NCI-H1694 (cell line): ENCODE data around the gene KLRC4.
"Not testable (repeated sequence)": the region's sequence is repeated elsewhere in the genome, so short reads cannot be mapped to it uniquely, and the experiment has no call there.

Experiments used
- DNase-seq: peaks from one replicate; lab custom pipeline; 2025; lab: John Stamatoyannopoulos, UW

The KLRC4 gene, protein sequence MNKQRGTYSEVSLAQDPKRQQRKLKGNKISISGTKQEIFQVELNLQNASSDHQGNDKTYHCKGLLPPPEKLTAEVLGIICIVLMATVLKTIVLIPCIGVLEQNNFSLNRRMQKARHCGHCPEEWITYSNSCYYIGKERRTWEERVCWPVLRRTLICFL

DNA sequence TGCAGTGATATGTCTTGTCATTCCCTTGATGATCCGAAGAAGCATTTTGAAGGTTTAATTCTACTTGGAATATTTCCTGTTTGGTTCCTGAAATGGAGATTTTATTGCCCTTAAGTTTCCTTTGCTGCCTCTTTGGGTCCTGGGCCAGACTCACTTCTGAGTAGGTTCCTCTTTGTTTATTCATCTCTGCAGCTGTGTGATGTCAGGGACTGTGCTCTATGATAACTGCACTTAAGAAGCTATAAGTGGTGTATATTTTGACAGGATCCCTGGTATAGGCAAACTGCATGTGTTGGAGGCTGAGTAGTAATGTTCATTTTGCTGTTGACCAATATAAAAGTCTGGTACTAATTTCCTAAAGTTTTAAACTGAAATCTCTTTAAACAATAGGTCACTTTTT, at the start of gene KLRC4:
Gene KLRC4 (minus strand): TSS at position 366 of the 400 bp plus-strand sequence. CDS start 182 bp downstream, at position 184.
- DNase-seq = no peak

DNA sequence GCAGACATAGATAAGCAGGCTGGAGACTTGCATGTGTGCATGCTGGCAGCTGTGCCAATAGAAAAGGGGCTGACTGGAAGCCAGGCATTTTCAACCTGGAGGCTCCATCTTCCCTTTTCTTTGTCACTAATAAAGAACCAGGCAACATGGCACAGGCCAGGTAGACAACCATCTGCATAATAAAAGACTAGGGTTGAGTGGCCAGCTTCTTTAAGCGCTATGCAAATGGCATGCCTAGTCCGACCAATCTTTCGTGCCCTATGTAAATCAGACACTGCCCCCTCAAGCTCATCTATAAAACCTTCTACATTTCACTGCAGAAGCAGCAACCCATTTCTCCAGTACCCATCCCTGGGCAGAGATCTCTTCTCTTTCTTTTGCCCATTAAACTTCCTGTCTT, 48.2 kb upstream of the KLRC4 start:
- DNase-seq = no peak

DNA sequence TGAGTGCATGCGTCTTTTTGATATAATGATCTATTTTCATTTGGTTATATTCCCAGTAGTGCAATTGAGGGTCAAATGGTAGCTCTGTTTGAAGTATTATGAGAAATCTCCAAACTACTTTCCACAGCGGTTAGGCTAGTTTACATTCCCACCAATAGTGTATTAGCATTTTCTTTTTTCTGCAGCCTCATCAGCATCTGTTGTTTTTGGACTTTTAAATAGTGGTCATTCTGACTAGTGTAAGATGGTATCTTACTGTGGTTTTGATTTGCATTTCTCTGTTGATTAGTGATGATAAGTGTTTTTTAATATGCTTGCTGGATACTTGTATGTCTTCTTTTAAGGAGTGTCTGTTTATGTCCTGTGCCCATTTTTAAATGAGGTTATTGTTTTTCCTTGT, 47.3 kb upstream of the KLRC4 start:
- DNase-seq = no peak

DNA sequence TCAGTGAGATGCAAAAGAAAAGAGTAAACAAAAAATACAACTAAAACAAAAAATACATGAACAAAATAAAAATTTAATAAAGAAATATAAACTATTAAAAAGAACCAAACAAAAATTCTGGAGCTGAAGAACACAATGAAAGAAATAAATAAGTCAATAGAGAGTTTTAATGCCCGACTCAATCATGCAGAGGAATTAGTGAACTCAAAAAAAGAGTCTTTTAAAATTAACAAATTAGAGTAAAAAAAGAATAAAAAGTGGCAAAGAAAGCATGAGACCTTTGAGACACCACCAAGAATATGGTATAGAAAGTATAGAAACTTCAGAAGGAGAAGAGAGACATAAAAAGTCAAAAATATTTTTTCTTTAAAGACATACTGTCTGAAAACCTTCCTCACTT, 46.2 kb upstream of the KLRC4 start:
- no peak for DNase-seq

DNA sequence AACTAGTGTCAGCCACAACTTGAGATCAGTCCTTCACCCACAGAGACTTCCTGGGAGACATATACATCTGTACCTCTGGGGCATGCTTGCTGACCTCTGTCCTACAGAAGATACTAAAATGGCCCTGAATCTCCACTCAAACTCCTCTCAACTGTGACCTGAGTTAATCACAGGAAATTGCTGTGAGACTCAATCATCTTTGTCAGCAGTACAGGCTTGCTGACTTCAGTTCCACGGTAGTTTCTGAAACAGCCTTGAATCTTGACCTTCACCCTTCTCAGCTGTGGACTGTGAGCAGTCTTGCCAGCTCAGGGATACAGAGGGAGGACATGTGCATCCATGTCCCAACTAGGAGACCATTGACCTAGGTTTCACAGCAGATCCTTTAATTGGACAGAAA, 45.0 kb upstream of the KLRC4 start:
- DNase-seq = no peak

DNA sequence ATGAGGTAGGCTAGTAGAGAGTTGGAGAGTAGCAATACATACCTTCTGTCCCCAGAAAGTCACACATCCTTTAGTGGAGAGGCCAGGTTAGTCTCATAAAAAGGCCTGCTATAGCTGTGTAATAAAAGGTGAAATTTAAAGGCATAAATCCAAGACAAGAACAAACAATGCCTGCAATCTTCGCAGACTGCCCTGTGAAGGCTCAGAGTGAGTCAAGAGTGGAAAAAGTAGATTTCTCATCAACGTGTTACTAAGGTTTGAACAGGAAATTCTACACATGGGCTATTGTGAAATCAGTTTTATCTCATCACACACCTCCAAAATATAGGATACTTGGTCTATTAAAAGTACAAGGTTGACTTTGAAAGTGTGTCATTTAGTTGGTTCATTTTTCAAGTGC, 43.6 kb upstream of the KLRC4 start, which contains the start of gene KLRC1:
Gene KLRC1 (minus strand): TSS at position 222 of the 400 bp plus-strand sequence. CDS start 2,221 bp downstream, outside the sequence.
- DNase-seq = no peak

DNA sequence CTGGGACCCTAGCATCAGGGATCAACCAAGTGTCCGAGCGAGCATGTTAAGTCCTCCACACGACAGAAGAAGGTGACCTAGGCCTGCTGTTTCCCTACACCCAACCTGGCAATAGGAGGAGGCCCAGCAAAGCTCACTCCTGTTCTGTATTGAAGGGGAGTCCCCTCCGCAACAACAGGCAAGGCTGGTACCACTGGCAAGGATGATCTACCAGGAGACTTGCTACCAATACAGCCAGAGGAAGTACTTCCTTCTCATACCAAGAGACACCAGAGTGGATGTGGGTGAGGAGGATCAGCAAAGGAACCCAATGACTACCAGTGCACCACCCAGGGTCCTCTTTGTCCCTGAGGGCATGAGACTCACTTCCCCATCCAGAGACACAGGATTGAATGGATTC, 38.7 kb upstream of the KLRC4 start:
- DNase-seq = no peak

DNA sequence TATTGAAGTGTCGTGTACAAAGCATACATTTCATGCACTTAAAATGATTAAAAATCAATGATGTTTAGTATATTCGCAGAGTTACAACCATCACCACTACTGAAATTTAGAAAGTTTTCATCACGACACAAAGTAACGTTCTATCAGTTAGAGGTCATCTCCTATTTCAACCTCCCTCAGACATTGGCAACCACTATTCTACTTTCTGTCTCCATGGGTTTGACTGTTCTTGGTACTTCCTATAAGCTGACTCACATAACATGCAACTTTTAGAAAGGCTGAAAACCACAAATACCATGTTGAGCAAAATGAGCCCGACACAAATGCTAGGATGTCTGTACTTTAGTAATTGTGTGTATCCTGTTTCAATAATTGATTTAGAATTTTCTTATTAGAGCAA, 36.5 kb upstream of the KLRC4 start:
- not testable (repeated sequence) for DNase-seq

DNA sequence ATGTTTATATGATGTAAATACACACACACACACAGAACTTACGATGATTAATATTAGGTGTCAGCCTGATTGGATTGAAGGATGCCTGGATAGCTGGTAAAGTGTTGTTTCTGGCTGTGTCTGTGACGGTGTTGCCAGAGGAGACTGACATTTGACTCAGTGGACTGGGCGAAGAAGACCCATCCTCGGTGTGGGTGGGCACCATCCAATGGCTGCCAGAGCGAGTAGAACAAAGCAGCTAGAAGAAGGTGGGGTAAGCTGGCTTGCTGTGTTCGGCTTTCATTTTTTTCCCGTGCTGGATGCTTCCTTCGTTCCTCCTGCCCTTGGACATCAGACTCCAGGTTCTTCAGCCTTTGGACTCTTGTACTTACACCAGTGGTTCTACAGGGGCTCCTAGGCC, 31.6 kb upstream of the KLRC4 start:
- not testable (repeated sequence) for DNase-seq

DNA sequence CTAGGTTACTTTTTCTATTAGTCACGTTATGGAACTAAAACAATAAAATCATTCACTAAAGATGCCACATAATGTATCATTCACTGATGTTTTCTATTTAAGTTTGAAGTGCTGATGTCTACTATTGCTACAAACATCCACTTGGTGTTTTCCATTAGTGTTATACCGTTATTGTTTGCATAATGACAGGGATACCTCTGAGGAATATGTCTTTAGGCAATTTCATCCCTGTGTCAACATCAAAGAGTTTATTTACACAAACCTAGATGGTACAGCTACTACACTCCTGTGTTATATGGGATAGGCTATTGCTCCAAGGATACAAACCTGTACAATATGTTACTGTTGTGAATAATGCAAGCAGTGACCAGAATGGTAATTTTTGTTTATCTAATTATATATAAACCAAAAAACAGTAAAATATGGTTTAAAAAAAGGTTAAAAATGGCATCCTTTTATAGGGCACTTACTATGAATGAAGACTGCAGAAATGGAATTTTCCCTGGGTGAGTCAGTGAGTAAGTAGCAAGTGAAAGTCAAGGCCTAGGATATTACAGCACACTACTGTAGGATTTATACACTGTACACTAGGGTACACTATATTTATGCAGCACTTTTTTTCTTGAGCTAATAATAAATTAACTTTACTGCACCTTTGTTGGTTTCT, 30.2 kb upstream of the KLRC4 start:
- not testable (repeated sequence) for DNase-seq

DNA sequence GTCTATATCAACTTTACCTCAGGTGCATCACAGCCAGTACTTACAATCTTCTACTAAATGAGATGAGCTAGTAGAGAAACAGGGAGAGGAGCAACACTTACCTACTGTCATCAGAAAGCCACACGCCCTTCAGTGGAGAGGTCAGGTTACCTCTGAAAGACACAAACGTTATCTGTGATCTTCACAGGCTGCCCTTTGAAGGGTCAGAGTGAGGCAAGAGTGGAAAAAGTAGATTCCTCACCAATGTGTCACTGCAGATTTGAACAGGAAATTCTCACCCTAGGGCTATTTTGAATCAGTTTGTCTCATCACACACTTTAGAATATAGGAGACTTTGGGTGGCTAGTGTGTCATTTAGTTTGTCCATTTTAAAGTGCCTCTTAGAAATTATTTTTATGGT, 28.0 kb upstream of the KLRC4 start:
- not testable (repeated sequence) for DNase-seq

DNA sequence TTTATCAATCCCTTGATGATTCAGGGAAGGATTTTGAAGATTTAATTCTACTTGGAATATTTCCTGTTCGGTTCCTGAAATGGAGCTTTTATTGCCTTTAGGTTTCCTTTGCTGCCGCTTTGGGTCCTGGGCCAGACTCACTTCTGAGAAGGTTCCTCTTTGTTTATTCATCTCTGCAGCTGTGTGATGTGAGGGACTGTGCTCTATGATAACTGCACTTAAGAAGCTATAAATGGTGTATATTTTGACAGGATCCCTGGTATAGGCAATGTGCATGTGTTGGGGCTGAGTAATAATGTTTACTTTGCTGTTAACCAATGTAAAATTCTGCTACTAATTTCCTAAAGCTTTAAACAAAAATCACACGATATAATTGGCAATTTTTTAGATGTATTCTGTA, 26.3 kb upstream of the KLRC4 start, which contains the start of gene KLRC2:
Gene KLRC2 (minus strand): TSS at position 195 of the 400 bp plus-strand sequence. CDS start 24 bp downstream, at position 171.
- not testable (repeated sequence) for DNase-seq

DNA sequence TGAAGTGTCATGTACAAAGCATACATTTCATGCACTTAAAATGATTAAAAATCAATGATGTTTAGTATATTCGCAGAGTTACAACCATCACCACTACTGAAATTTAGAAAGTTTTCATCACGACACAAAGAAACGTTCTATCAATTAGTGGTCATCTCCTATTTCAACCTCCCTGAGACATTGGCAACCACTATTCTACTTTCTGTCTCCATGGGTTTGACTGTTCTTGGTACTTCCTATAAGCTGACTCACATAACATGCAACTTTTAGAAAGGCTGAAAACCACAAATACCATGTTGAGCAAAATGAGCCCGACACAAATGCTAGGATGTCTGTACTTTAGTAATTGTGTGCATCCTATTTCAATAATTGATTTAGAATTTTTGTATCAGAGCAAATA, 21.1 kb upstream of the KLRC4 start:
- not testable (repeated sequence) for DNase-seq

DNA sequence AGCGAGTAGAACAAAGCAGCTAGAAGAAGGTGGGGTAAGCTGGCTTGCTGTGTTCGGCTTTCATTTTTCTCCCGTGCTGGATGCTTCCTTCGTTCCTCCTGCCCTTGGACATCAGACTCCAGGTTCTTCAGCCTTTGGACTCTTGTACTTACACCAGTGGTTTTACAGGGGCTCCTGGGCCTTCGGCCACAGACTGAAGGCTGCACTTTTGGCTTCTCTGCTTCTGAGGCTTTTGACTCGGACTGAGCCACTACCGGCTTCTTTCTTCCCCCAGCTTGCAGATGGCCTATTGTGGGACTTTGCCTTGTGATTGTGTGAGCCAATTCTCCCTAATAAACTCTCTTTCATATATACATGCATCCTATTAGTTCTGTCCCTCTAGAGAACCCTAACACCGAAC, 16.4 kb upstream of the KLRC4 start:
- DNase-seq = not testable (repeated sequence)

DNA sequence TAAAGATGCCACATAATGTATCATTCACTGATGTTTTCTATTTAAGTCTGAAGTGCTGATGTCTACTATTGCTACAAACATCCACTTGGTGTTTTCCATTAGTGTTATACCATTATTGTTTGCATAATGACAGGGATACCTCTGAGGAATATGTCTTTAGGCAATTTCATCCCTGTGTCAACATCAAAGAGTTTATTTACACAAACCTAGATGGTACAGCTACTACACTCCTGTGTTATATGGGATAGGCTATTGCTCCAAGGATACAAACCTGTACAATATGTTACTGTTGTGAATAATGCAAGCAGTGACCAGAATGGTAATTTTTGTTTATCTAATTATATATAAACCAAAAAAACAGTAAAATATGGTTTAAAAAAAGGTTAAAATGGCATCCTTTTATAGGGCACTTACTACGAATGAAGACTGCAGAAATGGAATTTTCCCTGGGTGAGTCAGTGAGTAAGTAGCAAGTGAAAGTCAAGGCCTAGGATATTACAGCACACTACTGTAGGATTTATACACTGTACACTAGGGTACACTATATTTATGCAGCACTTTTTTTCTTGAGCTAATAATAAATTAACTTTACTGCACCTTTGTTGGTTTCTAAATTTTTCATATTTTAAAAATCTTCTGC, 14.8 kb upstream of the KLRC4 start:
- DNase-seq = not testable (repeated sequence)

DNA sequence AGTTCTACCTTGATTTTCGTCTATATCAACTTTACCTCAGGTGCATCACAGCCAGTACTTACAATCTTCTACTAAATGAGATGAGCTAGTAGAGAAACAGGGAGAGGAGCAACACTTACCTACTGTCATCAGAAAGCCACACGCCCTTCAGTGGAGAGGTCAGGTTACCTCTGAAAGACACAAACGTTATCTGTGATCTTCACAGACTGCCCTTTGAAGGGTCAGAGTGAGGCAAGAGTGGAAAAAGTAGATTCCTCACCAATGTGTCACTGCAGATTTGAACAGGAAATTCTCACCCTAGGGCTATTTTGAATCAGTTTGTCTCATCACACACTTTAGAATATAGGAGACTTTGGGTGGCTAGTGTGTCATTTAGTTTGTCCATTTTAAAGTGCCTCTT, 12.6 kb upstream of the KLRC4 start:
- not testable (repeated sequence) for DNase-seq

DNA sequence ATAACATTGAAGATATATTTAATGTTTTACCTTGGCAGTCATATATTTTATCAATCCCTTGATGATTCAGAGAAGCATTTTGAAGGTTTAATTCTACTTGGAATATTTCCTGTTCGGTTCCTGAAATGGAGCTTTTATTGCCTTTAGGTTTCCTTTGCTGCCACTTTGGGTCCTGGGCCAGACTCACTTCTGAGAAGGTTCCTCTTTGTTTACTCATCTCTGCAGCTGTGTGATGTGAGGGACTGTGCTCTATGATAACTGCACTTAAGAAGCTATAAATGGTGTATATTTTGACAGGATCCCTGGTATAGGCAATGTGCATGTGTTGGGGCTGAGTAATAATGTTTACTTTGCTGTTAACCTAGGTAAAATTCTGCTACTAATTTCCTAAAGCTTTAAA, 10.8 kb upstream of the KLRC4 start, which contains the start of gene KLRC3:
Gene KLRC3 (minus strand): TSS at position 262 of the 400 bp plus-strand sequence. CDS start 45 bp downstream, at position 217.
- DNase-seq = not testable (repeated sequence)

DNA sequence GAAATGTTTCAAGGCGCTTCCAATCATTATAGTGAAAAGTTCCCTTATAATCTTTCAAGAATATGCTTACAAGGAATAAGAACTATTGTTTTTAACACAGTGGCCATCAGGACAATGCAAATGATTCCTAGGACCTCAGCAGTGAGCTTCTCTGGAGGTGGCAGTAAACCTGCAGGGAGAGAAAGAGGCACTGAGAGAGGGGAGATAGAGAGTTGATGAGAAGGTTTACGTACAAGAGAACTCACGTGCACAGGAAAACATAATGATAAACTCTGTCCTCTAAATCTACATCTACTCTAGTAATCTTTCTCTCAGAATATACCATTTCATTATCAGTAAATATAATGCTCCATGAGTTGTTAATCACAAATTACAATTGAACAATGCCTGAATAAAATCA, 715 bp downstream of the KLRC4 start:
- DNase-seq = no peak

DNA sequence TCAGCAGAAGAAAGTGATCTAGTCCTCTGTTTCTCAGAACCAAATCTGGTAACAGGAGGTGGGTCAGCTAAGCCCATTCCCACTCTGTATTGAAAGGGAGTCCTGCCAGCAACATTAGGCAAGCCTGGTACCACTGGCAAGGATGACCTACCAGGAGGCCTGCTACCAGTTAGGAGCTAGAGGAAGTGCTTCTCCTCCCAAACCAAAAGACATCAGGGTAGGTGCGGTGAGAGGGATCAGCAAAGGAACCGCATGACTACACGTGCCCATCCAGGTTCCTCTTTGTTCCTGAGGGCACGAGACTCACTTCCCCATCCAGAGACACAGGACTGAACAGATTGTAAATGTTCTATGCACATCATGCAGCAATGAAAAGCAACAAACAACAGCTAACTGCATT, 2.8 kb downstream of the KLRC4 start:
- no peak for DNase-seq

DNA sequence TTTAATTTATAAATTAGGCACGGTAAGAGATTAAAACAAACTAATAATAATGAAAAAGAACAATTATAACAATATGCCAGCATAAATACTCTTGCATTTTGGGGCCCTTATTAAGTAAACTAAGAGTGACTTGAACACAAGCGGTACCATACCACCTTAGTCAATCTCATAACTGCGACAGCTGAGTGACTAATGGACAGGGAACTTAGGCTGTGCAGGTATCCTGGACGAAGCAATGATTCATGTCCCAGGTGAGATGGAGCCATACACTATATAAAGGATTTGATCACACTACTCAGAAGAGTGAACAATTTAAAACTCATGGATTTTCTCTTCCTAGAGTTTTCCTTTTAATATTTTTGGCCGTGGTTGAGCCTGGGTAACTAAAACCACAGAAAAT, 4.3 kb downstream of the KLRC4 start:
- DNase-seq = no peak

DNA sequence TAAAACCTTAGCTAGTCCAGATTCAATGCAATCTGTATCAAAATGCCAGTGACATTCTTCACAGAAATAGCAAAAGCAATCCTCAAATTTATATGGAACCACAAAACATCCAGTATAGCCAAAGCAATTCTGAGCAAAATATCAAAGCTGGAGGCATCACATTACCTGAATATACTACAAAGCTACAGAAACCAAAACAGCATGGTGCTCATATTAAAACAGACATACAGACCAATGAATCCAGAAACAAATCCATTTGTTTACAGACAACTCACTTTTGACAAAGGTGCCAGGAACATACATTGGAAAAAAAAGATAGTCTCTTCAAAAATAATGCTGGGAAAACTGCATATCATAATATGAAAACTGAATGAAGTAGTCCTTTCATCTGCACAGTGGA, 4.8 kb downstream of the KLRC4 start:
- no peak for DNase-seq

DNA sequence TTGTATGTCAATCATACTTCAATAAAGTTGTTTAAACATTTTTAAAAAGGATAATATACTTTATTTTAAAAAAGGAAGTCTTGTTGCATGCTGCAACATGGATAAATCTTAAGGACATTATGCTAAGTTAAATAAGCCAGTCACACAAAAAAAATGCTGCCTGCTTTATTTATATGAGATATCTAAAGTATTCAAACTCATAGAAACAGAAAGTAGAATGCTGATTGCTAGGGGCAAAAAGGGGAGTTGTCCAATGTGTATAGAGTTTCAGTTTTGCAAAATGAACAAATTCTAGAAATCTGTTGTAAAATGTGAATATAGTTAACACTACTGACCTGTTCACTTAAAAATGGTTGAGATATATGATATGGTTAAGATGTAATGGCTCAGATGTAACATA, 8.7 kb downstream of the KLRC4 start:
- no peak for DNase-seq

DNA sequence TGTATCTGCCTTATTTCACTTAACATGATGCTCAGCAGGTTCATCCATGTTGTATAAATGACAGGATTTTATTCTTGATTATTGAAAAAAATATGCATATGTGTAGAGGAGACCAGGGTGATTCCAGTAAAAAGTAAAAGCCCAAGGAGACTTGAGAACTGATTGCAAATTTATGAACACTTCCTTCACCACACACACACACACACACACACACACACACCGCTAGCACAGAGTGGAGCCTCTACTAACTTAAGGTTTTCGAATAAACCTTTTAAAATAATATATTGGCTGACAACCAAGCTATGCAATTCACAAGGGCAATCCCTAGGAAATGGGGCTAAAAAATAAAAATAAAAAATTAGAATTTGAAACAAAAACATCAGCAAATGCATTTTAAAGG, 11.4 kb downstream of the KLRC4 start:
- DNase-seq = no peak
